Uterus (tissue), 4 donors: ENCODE measurements around the gene CELA2B. TPM values are rescaled to one million over a fixed set of nuclear protein-coding genes. Genes with fewer than 3 reads are reported as not detected.

ENCODE experiments used
- DNase-seq, 2 donors: peaks; one replicate each; pipeline ENCODE4 v3.0.0-alpha.2; 2019 to 2020
- H3K27ac ChIP-seq, 2 donors: fragments of 200-600 bp; sonication (generic); 1 replicate in 1 of 2; 2 replicates in 1 of 2; pipeline ENCODE4 v1.5.1; 2016 to 2018
- H3K27me3 ChIP-seq, 2 donors: fragments of 200-600 bp; sonication (generic); one replicate each; pipeline ENCODE4 v1.5.1; 2018 to 2019; ENCODE audit warnings: control low read depth in 1 of 2
- H3K36me3 ChIP-seq, 2 donors: fragments of 200-600 bp; sonication (generic); one replicate each; pipeline ENCODE4 v1.5.1; 2019; ENCODE audit warnings: control low read depth in 1 of 2
- H3K4me1 ChIP-seq, 2 donors: fragments of 200-600 bp; sonication (generic); one replicate each; pipeline ENCODE4 v1.5.1; 2018 to 2019; ENCODE audit warnings: control low read depth in 1 of 2
- H3K4me3 ChIP-seq, 2 donors: fragments of 200-600 bp; sonication (generic); 1 replicate in 1 of 2; 2 replicates in 1 of 2; pipeline ENCODE4 v1.5.1; 2018 to 2019; ENCODE audit warnings: mild to moderate bottlenecking in 1 of 2
- H3K9me3 ChIP-seq, 2 donors: fragments of 200-600 bp; sonication (generic); one replicate each; pipeline ENCODE4 v1.5.1; 2019; ENCODE audit warnings: control low read depth in 1 of 2
- POLR2A ChIP-seq, 2 donors: fragments of 450-650 bp; IDR thresholded peaks; one replicate each; pipeline ENCODE4 v1.6.1; 2016; ENCODE audit warnings: antibody characterized with exemption in 2 of 2, mild to moderate bottlenecking in 1 of 2, moderate library complexity in 1 of 2
- intact Hi-C: fragments of 100-400 bp; cut with DNase I; formaldehyde crosslinking; loops from one replicate; pipeline ENCODE4 v1.15.1; 2023; ENCODE audit warnings: low total_unique reads
- total RNA-seq, 4 donors: library from RNA; depleted of rRNA in 3 of 4; stranded (reverse); fragments of >200 nt in 3 of 4; gene quantifications; one replicate each; pipeline versions ENCODE4 v1.1.0 to v1.2.4, GENCODE V29; 2014 to 2023
- TF ChIP-seq, protein P1 (sequence below), 4 experiments: fragments of 200-600 bp in 2 of 4; fragments of 450-650 bp in 2 of 4; sonication (generic) in 2 of 4; IDR thresholded peaks; one replicate each; pipeline ENCODE4 v1.5.1; 2016 to 2019; ENCODE audit warnings: antibody characterized with exemption in 4 of 4, mild to moderate bottlenecking in 2 of 4, moderate library complexity in 1 of 4
- donor health status: DM: yes; HTN: yes; CAD: no.

Gene CELA2B
- total RNA-seq, 4 donors from 2014 or later, result not detected

DNA sequence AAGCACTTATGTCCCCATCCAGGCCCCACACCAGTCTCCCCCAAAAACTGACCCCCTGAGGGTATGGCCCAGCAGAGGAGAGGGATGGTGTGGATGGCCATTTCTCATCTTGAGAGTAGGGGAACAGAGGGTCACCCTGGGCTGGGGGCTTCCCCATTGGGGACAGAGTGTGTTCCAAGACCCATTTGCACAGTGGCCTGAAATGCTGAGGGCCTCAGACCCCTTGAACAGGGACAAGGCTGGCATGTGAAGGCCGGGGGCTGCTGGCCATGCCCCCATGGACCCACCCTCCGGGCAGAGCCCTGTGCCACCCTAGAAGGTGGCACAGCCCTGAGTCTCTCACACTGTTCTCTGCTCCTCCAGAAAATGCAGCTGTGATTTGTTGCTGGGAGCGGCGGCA is 29.7 kb upstream of the CELA2B start:
- Histone ChIP-seq H3K27me3 (no peaks in the 10 kb centered on the region), H3K4me3 (no peak overlapping the region), H3K4me1 (no peaks in the 10 kb centered on the region), H3K9me3 (peaks cover 0 to 3% of the 10 kb centered on the region in 2 donors), H3K27ac (no peak overlapping the region), H3K36me3 (no peaks in the 10 kb centered on the region)
- TF ChIP-seq POLR2A (IDR thresholded peaks at IDR 0.05), result no peak
- intact Hi-C loops, result no loop called here
- no peak for DNase-seq

DNA sequence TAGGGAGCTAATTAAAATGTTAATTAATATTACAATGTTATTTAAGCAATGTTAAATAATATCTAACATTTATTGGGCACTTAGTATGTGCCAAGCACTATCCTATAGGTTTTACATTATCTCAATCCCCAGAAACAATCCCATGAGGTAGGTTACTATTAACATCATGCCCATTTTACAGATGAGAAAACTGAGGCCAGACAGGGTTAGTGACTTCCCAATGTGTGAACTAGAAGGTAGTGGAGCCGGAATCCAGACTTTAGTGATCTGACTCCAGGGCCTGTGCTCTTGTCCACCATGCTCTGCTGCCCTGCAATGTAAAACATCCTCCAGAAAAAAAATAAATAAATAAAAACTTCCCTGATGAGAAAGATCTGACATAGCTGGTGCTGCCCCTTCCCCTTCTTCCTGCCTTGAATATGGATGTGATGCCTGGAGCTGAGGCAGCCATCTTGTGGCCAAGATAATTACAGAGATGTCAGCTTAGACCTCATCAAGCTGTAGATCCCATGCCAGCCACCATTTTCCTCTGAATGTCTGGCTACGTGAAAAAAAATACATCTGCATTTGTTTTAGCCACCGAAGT is 26.9 kb upstream of the CELA2B start:
- intact Hi-C loops, result no loop called here
- no peak for DNase-seq
- no peak for TF ChIP-seq POLR2A (IDR thresholded peaks at IDR 0.05)
- TF ChIP-seq, protein P1, sequence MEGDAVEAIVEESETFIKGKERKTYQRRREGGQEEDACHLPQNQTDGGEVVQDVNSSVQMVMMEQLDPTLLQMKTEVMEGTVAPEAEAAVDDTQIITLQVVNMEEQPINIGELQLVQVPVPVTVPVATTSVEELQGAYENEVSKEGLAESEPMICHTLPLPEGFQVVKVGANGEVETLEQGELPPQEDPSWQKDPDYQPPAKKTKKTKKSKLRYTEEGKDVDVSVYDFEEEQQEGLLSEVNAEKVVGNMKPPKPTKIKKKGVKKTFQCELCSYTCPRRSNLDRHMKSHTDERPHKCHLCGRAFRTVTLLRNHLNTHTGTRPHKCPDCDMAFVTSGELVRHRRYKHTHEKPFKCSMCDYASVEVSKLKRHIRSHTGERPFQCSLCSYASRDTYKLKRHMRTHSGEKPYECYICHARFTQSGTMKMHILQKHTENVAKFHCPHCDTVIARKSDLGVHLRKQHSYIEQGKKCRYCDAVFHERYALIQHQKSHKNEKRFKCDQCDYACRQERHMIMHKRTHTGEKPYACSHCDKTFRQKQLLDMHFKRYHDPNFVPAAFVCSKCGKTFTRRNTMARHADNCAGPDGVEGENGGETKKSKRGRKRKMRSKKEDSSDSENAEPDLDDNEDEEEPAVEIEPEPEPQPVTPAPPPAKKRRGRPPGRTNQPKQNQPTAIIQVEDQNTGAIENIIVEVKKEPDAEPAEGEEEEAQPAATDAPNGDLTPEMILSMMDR (IDR thresholded peaks at IDR 0.05), result no peak
- H3K27me3 ChIP-seq, result no peaks in the 10 kb centered on the region
- no peaks in the 10 kb centered on the region for H3K4me1 ChIP-seq
- no peaks in the 10 kb centered on the region for H3K36me3 ChIP-seq
- no peak overlapping the region for H3K27ac ChIP-seq
- H3K4me3 ChIP-seq, result no peak overlapping the region
- H3K9me3 ChIP-seq, result peaks cover 0 to 3% of the 10 kb centered on the region in 2 donors

DNA sequence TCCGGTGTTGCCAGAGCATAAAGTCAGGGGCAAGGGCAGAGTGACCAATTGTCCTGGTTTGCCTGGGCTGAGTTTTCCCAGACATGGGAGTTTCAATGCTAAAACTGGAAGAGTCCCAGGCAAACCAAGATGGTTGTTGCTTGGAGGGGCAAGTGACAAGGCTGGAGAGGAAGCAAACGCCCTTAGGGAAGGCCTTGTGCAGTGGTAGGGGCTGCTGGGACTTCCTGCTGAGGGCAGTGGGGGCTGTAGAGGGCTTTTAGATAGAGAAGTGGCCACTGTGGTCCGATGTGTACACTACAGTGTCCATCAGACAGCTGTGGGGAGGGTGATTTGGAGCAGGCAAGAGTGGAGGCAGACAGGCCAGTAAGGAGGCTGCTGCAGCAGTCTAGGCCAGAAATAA is 26.3 kb upstream of the CELA2B start:
- TF ChIP-seq, protein P1 (IDR thresholded peaks at IDR 0.05), result no peak
- no peak for TF ChIP-seq POLR2A (IDR thresholded peaks at IDR 0.05)
- Histone ChIP-seq H3K27ac (no peak overlapping the region), H3K36me3 (no peaks in the 10 kb centered on the region), H3K4me1 (no peaks in the 10 kb centered on the region), H3K9me3 (peaks cover 0 to 3% of the 10 kb centered on the region in 2 donors), H3K27me3 (no peaks in the 10 kb centered on the region), H3K4me3 (no peak overlapping the region)
- no peak for DNase-seq
- intact Hi-C loops, result no loop called here

DNA sequence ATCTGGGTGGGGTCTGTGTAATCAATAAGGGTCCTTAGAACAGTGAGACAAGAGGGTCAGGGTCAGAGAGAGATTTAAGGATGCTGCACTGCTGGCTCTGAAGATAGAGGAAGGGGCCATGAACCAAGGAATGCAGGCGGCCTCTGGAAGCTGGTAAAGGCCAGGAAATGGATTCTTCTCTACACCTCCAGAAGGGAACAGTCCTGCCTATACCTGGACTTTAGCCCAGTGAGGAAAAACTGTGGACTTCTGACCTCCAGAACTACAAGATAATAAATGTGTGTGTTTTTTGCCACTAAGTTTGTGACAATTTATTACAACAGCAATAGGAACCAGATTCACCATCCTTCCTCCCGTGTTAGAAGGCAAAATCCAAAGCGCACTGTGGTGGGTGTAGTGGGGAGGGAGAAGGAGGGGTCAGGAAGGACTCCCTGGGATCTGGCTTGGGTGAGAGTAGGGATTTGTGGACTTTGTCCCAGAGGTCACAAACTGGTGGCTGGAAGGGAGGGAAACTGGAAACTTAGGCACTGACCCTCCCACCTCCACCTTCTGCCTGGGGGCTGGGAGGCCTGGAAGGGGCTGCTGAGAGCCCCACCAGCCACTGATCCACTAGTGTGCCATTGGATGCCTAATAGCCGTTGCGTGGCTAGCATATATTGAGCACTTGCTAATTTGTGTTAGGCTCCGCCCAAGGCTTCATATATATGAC is 24.7 kb upstream of the CELA2B start:
- no peak overlapping the region for H3K27ac ChIP-seq
- H3K4me3 ChIP-seq, result no peak overlapping the region
- intact Hi-C loops, result no loop called here
- H3K9me3 ChIP-seq, result peaks cover 0 to 3% of the 10 kb centered on the region in 2 donors
- H3K27me3 ChIP-seq, result no peaks in the 10 kb centered on the region
- TF ChIP-seq, protein P1 (IDR thresholded peaks at IDR 0.05), result no peak
- DNase-seq, result no peak
- H3K4me1 ChIP-seq, result no peaks in the 10 kb centered on the region
- H3K36me3 ChIP-seq, result no peaks in the 10 kb centered on the region

DNA sequence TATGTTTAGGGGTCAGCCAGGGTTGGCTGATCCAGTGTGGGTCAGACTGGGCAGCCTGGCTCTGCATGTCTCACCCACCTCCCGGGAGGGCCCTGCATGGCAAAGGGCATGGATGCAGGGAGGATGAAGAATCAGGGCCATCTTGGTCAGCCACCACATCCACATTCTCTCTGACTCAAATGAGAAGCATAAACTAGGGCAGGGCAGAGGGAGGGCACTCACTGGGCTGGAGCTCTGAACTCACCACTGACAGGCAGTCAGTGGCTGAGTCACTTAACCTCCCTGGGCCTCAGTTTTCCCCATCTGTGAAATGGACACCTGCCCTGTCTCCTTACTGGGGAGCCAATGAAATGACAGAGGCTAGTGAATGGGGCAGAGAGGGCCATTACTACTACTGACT is 23.7 kb upstream of the CELA2B start:
- no peaks in the 10 kb centered on the region for H3K27me3 ChIP-seq
- H3K4me3 ChIP-seq, result no peak overlapping the region
- DNase-seq, result no peak
- H3K4me1 ChIP-seq, result no peaks in the 10 kb centered on the region
- no peaks in the 10 kb centered on the region for H3K36me3 ChIP-seq
- peaks cover 0 to 3% of the 10 kb centered on the region in 2 donors for H3K9me3 ChIP-seq
- intact Hi-C loops, result no loop called here
- no peak overlapping the region for H3K27ac ChIP-seq
- TF ChIP-seq POLR2A (IDR thresholded peaks at IDR 0.05), result no peak
- TF ChIP-seq, protein P1 (IDR thresholded peaks at IDR 0.05), result no peak
